ENCODE measurements around the gene SLC27A2.
"Not testable (repeated sequence)": the region's sequence is repeated elsewhere in the genome, so short reads cannot be mapped to it uniquely, and the experiment has no call there.

The SLC27A2 gene

GRCh38 chr15:50163719-50164410 is 18.1 kb upstream of the SLC27A2 start:
- no peak for DNase-seq
- ATAC-seq: peak; percentile 23

GRCh38 chr15:50164458-50164857 is 17.5 kb upstream of the SLC27A2 start:
- ATAC-seq (no peak), DNase-seq (no peak)

GRCh38 chr15:50166216-50166615 is 15.8 kb upstream of the SLC27A2 start:
- DNase-seq (no peak), ATAC-seq (no peak)

- DNase-seq (no peak), ATAC-seq (no peak)
Measured at GRCh38 chr15:50167110-50167509, 14.9 kb upstream of the SLC27A2 start.

- DNase-seq: no peak
Measured at GRCh38 chr15:50168379-50168778, 13.6 kb upstream of the SLC27A2 start.

GRCh38 chr15:50168783-50169411 is 13.1 kb upstream of the SLC27A2 start:
- DNase-seq: no peak
- ATAC-seq: no peak

More at GRCh38 chr15:50168379-50168778, 13.6 kb upstream of the SLC27A2 start:
- no peak for ATAC-seq

- not testable (repeated sequence) for DNase-seq, ATAC-seq
Measured at GRCh38 chr15:50172360-50172895, 9.6 kb upstream of the SLC27A2 start.

GRCh38 chr15:50176869-50177268 is 5.1 kb upstream of the SLC27A2 start:
- ATAC-seq: peak; percentile 93
- DNase-seq: no peak

GRCh38 chr15:50180091-50180490 is 1.9 kb upstream of the SLC27A2 start:
- ATAC-seq (no peak), DNase-seq (no peak)

GRCh38 chr15:50180582-50180981 is 1.4 kb upstream of the SLC27A2 start:
- ATAC-seq: no peak
- no peak for DNase-seq

- no peak for ATAC-seq
- no peak for DNase-seq
Measured at GRCh38 chr15:50181201-50181968, 611 bp upstream of the SLC27A2 start.

- peak; percentile 71 for ATAC-seq
- DNase-seq: peak; percentile 66
Measured at GRCh38 chr15:50182219-50183013, 420 bp downstream of the SLC27A2 start.

GRCh38 chr15:50183112-50183794 is 1.3 kb downstream of the SLC27A2 start:
- DNase-seq (peak; percentile 25), ATAC-seq (peak; percentile 78)

GRCh38 chr15:50184863-50185504 is 3.0 kb downstream of the SLC27A2 start:
- ATAC-seq: no peak
- no peak for DNase-seq

- DNase-seq (no peak), ATAC-seq (no peak)
Measured at GRCh38 chr15:50186090-50186489, 4.1 kb downstream of the SLC27A2 start.

- no peak for ATAC-seq
Measured at GRCh38 chr15:50186752-50187151, 4.8 kb downstream of the SLC27A2 start.

GRCh38 chr15:50187525-50187924 is 5.5 kb downstream of the SLC27A2 start:
- DNase-seq (no peak), ATAC-seq (no peak)

More at GRCh38 chr15:50186752-50187151, 4.8 kb downstream of the SLC27A2 start:
- no peak for DNase-seq

GRCh38 chr15:50187997-50188396 is 6.0 kb downstream of the SLC27A2 start:
- no peak for DNase-seq
- no peak for ATAC-seq

- ATAC-seq, DNase-seq: not testable (repeated sequence)
Measured at GRCh38 chr15:50188793-50189192, 6.8 kb downstream of the SLC27A2 start.

GRCh38 chr15:50189633-50190032 is 7.6 kb downstream of the SLC27A2 start:
- no peak for ATAC-seq

GRCh38 chr15:50190166-50190570 is 8.2 kb downstream of the SLC27A2 start:
- ATAC-seq (no peak), DNase-seq (no peak)

More at GRCh38 chr15:50189633-50190032, 7.6 kb downstream of the SLC27A2 start:
- DNase-seq: no peak

Measured in stimulated activated naive CD8-positive, alpha-beta T cell treated with anti-CD3 and anti-CD28 coated beads, Interleukin-15, Interleukin-2, amounts not matched to agents 100 U/mL and 50 U/mL, for 24 hours (primary cell).